Ammon's horn (tissue), 1 donor: ENCODE results near the gene THOC6.
"Not testable (repeated sequence)": the region's sequence is repeated elsewhere in the genome, so short reads cannot be mapped to it uniquely, and the experiment has no call there.

Source experiments
- DNase-seq: peaks from one replicate; pipeline ENCODE4 v3.0.0-alpha.2; 2016; ENCODE audit warnings: low spot score

Gene THOC6

DNA sequence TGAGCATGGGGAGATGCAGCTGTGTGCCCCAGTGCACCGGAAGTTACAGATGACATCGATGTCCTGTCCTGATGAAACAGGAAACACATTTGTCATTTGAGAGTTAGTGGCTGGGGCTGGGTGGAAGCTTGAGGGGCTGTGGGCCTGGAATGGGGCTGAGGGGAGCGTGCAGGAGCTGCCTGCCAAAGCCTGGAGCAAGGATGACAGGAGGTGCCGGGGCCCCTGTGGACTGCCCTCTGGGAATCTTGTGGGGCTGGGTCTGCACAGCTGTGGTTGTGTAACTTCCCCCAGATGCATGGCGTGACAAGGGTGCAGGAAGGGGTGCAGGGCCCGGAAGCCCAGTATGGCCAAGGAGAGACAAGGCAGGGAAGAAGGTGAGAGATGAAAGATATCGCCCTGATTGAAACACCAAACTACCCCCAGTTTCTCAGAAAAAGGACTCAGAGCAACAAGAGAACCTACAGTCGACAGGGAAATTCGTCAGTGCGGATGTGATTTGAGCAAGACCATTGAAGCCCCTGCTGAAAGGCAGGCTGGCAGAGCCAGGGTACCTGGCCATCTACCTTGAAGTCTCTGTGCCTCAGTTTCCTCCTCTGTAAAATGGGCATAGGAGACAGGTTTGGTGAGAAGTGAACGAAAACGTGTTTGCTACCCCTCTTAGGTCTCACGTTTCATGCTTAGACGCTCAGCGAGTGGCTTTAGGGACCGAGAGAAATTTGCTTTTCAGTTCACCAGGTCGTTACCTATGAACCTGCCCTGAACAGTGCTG, 31.3 kb downstream of the THOC6 start:
- DNase-seq = no peak

DNA sequence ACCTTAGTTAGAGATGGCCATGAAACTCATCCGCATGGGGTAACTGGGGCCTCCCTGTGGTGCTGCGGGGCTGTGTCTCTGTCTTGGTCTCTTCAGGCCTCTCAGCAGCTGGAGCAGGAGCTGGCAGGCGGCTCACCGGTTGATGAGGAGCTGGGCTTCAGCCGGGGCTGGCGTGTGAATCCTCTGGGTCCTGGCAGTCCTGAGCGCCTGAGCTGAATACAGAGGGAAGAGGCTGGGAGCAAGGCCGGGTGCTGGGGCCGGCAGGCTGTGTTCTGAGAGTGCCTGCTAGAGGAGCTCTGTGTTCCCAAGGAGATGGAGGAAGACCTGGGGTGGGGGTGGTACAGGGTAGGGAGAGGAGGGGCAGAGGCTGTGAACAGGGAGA, 31.9 kb downstream of the THOC6 start:
- not testable (repeated sequence) for DNase-seq

DNA sequence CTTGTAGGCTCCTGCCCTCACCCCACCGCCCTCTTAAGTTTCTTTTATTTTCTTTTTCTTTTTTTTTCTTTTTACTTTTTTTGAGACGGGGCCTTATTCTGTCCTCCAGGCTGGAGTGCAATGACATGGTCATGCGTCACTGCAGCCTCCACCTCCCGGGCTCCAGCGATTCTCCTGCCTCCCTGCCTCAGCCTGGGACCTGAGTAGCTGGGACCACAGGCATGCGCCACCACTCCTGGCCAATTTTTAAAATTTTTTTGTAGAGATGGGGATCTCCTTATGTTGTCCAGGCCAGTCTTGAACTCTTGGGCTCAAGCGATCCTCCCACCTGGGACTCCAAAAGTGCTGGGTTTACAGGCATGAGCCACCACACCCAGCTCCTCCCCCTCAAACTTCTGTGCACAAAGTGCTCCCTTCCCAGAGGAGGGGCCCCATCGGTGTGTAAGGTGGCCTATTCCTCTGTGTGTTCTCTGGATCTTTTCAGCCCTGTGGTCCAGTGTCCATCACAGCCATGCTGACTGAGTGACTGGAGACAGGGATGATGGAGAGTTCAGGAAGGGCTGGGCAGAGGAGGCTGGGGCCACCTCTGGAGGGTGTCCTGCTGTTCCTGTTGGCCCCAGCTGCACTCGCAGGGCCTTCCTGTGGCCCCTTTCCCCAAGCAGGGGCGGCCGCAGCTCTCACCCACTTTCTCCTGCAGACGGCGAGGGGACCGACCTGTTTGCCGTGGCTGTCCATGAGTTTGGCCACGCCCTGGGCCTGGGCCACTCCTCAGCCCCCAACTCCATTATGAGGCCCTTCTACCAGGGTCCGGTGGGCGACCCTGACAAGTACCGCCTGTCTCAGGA, 32.7 kb downstream of the THOC6 start:
- DNase-seq = no peak

DNA sequence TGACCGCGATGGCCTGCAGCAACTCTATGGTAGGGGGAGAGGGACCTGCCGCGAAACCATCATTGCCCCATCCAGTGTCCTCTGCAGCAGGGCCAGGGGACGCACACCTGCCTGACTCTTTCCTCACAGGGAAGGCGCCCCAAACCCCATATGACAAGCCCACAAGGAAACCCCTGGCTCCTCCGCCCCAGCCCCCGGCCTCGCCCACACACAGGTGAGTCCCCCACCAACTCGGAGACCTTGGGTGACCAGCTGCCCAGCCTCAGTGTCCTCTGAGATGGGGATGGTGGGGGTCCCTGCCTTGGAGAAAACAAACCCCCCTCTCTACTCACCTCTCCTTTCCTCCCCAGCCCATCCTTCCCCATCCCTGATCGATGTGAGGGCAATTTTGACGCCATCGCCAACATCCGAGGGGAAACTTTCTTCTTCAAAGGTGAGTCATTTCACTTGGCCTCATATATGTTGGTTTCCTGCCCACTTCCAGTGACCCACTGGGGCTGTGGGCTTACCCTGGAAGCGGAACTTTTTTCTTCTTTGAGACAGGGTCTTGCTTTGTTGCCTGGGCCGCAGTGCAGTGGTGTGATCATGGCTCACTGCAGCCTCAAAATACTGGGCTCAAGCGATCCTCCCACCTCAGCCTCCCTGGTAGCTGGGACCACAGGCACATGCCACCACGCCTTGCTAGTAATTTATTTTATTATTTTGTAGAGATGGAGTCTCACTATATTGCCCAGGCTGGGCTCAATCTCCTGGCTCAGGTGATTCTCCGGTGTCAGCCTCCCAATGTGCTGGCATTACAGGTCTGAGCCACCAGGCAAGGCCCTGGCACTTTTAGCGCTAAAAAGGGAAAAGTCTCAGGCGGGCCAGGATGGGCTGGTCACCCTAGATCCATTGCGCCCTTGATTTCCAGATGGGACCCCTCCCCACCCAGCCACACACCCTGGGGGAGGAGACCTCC, 33.6 kb downstream of the THOC6 start:
- no peak for DNase-seq

DNA sequence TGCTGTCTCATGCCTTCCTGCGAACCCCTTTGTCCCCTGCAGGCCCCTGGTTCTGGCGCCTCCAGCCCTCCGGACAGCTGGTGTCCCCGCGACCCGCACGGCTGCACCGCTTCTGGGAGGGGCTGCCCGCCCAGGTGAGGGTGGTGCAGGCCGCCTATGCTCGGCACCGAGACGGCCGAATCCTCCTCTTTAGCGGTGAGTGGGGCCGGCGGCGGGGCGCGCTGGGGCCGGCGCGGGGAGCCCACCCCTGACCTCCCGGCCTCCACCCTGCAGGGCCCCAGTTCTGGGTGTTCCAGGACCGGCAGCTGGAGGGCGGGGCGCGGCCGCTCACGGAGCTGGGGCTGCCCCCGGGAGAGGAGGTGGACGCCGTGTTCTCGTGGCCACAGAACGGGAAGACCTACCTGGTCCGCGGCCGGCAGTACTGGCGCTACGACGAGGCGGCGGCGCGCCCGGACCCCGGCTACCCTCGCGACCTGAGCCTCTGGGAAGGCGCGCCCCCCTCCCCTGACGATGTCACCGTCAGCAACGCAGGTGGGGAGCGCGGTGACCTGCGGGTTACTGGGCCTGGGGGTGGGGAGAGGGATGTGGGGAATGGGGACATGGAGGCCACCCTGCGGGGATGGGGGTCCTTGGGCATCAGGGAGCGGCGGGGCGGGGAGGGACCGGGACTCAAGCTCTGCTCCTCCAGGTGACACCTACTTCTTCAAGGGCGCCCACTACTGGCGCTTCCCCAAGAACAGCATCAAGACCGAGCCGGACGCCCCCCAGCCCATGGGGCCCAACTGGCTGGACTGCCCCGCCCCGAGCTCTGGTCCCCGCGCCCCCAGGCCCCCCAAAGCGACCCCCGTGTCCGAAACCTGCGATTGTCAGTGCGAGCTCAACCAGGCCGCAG, 34.5 kb downstream of the THOC6 start:
- peak; percentile 36 for DNase-seq

DNA sequence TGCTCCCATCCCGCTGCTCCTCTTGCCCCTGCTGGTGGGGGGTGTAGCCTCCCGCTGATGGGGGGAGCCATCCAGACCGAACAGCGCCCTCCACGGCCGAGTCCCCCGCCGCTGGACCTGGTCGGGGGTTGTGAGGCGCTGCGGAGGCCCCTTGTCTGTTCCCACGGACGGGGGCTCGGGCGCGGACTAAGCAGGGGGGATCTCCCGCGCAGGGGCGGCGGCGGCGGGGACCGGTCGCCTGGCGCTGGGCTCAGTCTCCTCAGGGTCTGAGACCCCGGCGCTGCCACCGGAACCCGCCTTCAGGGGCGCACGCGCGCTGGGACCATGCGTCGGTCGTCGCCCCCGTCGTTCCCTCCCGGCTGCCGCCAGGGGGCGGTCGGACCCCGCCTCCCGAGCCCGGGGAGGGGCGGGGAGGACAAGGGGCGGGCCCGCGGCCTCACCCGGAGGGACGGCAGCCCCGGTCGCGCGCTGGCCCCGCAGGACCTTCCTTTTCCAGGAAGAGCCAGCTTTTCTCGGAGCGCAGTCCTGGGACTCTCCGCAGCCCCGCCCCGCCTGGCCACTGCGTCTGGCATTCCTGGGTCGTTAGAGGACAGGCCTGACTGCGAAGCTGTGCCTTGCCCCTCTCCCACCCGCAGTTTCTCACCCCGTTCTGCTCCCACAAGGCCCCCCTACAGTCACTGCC, 35.3 kb downstream of the THOC6 start:
- peak; percentile 84 for DNase-seq

DNA sequence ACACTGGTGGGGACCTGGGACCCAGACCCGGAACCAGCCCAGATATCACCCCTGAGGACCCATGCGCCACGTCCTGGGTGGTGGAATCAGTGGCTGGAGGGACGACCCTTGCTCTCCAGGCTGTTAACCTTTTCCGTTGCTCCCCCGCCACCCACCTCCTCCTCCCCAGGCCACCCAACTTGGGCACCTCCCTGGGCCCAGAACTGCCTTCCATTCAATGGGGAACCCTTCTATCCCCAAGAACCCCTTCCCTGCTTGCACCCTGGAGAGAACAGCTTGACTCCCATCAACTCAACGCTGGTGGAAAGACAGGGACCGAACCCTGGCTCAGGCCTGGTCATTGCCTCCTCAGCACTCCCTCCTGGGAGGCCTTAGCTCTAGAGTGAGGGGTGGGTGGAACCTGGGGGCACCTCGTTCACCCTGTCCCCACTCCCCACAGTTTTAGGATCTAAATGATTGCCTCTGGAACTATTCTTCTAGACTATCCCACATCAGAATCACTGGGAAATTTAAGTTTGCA, 35.9 kb downstream of the THOC6 start:
- no peak for DNase-seq

DNA sequence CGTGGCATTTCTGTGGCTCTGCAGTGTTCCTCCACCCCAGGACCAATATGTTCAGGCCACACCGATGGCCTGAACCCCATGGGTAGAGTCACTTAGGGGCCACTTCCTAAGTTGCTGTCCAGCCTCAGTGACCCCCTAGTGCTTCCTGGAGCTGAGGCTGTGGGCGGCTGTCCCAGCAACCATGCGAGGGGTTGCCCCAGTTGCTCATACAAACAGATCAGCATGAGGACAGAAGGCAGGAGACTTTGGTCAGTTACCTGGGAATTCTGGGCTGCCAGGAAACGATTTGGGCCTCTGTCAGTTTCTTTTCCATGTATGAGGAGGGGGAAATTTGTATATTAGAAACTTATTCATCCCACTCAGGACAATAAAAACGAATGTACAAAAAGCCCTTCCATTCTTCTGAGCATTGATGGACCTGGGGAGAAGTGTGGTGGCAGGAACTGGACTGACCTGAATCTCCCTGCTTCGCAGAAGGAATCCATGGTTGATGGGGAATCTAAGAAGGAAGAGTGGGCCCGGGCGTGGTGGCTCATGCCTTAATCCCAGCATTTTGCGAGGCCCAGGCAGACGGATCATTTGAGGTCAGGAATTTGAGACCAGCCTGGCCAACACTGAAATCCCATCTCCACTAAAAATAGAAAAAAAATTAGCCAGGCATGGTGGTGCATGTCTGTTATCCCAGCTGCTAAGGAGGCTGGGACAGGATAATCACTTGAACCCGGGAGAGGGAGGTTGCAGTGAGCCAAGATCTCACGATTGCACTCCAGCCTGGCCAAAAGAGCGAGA, 36.7 kb downstream of the THOC6 start:
- no peak for DNase-seq

DNA sequence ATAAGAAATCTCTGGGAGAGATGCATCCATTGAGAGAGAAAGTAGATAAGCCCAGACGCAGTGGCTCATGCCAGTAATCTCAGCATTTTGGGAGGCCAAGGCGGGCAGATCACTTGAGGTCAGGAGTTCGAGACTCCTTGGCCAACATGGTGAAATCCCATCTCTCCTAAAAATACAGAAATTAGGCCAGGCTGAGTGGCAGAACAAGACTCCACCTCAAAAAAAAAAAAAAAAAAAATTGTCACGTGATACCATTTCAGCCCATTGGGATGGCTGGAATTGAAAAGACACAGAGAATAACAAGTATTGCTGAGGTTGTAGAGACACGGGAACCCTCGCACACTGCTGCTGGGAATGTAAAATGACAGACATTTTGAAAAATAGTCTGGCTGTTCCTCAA, 38.7 kb downstream of the THOC6 start:
- no peak for DNase-seq

DNA sequence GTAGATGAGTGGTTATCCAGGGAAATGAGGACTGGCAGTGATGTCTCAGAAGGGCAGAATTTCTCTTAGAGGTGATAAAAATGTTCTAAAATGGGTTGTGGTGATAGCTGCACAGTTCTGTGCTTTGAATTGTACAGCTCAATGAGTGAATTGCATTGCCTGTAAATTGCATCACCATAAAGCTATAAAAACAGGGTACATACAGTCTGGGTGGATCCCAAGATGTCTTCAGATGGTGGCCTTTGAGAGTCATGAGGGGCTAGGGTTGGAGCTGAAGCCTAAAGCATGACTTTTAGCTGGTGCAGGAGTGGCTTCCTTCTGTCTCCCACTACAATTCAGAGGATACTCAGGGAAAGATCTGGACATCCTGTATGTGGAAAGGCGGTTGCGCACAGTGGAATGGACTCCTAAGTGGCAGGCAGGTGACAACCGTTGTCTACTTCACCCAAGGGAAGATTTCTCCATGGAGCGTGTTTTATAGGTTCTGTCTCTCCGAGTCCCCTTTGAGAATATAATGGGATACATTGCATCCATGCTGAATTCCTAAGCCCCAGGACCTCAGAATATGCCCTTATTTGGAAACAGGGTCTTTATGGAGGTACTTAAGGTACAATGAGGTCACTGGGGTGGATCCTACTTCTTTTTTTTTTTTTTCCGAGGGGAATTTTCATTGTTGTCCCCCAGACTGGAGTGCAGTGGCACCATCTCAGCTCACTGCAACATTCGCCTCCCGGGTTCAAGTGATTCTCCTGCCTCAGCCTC, 40.0 kb downstream of the THOC6 start:
- no peak for DNase-seq

DNA sequence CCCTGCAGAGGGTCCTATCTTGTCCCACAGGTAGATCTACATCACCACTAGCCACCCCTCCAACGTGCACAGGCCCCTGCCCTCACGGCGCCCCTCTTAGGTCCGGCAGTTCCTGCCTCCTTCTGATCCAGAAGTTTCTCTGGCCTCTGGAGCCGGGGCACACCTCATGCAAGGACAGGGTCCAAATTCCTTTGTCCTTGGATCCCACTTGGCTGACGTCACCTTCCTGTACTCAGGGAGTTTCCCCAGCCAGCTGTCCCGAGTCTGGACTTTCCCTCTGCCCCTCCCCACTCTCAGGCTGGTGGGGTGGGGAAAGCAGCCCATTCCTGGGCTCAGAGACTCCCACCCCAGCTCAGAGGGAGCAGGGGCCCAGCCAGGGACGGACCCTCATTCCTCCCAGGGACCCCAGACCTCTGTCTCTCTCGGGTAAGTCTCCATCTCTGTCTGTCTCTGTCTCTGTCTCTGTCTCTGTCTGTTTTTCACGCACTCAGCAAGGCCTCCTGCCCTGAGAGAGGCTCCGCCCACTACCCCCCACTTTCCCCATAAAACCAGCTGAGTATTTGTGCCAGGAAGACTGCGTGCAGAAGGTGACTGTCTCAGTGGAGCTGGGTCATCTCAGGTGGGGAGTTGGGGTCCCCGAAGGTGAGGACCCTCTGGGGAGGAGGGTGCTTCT, 41.4 kb downstream of the THOC6 start, which contains the start of gene IL32:
Gene IL32 (plus strand): TSS at position 572 of the 673 bp plus-strand sequence. CDS start 172 bp downstream, outside the sequence.
- DNase-seq = no peak

DNA sequence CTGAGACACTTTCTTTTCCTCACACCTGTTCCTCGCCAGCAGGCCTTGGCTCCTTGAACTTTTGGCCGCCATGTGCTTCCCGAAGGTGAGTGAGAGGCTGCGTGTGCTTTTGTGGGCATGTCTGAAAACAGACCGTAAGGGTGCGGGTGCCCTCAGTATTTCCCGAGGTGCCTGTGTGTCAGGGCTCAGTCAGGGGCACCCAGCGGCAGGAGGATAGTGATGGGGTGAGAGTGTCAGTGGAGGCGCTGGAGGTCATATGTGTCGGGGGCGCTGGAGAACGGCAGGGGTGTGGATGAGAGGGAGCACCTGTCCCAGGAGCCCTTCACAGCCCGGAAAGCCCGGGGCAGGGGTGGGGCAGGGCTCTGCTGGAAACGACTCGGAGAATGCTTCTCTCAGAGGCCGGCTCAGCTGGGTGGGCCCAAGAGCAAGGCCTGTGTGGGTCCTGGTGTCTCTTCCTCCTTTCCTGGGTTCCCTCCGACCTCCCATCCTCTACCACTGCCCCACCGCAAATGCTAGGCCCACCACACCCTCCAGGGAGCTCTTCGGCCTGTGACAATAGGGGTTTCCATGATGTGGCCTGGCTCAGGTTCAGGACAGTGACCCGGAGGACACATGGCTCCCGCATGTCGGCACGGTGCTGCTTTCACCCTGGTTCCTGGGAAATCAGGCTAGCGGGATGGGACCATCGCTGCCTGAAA, 42.1 kb downstream of the THOC6 start:
- no peak for DNase-seq

DNA sequence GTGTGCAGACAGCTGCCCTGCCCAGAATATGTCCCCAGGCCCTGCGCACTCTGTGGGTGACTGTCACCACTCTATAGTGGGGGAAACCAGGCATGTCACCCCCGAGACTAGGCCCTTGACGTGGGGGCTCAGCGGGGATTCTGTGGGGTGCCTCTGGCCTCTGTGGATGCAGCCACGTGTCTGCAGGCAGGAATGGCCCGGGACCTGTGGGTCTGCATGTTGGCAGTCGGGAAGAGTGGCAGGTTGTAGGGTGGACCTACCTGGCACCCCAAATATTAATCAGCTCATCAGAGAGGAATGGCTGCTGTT, 42.6 kb downstream of the THOC6 start:
- no peak for DNase-seq

DNA sequence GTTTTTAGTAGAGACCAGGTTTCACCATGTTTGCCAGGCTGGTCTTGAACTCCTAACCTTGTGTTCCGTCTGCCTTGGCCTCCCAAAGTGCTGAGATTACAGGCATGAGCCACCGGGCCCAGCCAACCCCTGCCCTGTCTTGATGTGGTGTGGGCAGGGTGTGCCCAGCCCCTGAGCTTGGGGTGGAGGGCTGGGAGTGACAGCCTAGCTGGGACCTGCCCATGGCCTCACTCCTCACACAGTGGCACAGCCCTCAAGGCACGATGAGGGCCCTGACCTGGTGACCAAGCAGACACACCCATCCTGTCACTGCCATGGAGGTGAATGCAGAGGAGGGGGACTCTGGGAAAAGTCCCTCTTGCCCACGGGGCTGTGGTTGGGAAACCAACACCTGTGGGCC, 44.7 kb downstream of the THOC6 start:
- no peak for DNase-seq

DNA sequence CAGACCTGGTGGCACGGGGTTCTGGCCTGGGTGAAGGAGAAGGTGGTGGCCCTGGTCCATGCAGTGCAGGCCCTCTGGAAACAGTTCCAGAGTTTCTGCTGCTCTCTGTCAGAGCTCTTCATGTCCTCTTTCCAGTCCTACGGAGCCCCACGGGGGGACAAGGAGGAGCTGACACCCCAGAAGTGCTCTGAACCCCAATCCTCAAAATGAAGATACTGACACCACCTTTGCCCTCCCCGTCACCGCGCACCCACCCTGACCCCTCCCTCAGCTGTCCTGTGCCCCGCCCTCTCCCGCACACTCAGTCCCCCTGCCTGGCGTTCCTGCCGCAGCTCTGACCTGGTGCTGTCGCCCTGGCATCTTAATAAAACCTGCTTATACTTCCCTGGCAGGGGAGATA, 45.3 kb downstream of the THOC6 start:
- not testable (repeated sequence) for DNase-seq

DNA sequence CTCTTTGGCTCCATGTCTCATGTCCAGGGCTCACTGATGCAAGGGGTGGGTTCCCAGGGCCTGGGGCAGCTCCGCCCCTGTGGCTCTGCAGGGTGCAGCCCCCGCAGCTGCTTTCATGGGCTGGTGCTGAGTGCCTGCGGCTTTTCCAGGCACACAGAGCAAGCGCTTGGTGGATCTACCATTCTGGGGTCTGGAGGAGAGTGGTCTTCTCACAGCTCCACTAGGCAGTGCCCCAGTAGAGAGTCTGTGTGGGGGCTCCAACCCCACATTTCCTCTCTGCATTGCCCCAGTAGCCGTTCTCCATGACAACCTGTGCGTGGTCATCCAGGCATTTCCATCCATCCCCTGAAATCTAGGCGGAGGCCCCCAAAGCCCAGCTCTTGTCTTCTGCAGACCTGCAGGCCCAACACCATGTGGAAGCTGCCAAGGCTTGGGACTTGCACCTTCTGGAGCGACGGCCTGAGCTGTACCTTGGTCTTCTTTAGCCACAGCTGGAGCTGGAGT, 46.8 kb downstream of the THOC6 start:
- DNase-seq = no peak

DNA sequence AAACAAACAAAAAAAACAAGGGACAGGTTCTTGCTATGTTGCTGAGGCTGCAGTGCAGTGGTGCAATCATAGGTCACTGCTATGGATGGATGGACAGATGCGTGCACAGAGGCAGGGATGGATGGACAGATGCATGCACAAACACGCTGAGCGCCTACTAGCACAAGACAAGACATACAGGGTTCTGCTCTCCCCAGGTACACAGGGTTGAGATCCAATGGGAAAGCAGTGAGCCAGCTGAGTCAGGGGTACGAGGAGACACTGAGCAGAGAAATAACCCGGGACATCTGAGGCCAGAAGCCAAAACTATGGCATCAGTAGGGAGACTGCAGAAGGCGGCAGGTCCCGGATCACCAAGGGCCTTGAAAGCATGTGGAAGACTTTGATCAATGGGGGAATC, 47.8 kb downstream of the THOC6 start:
- no peak for DNase-seq
